ENCODE data around the gene CFL1.

- TF ChIP-seq CTCF (conservative IDR thresholded peaks at IDR 0.05; ENCODE audit: low read length) (no peak), EZH2phosphoT487 (IDR thresholded peaks at IDR 0.05; ENCODE audit: borderline replicate concordance) (no peak)
These were observed 1.1 kb downstream of the CFL1 start for GRCh38 chr11:65856689-65857499.
